ENCODE measurements around the gene CYP17A1. TPM values are rescaled to one million over a fixed set of nuclear protein-coding genes. Genes with fewer than 3 reads are reported as not detected.
A peak's percentile ranks its signal among the peaks of the same experiment; 100 is the strongest.

The CYP17A1 gene

DNA sequence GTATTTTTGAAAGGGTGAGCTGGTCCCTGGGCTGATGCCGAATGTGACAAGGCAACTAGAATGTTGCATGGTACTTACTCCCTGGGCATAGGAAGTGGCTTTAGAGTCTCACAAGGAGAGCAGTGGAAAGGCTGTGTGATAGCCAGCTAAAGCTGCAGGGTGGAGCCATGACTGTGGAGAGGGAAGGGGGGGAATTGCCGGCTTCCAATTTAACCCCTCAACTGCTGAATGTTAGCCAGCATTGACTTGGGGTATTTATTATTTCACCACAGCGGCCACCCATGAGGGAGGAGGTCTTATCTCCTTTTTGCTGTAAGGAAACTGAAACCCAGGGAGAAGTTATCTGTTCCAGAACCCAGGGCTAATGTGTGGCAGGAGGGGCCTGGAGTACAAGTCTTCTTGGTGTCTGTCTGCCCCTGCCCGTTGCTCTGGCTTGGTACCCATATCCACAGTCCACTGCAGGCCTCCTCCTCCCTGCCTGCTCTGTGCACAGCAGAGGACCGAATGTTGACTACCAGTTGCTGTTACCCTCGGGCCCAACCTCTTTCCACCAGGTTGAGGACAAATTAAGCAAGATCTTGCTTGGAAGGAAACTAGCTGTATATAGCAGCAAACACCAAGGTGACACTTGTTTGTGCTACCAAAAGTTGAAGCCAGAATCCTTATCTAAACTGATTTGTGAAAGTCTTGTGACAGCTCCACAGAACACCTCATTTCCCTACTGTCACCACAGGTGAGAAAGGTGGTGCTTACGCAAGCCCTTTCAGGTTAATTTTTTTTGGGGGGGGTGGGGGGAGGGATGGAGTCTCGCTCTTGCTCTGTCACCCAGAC lies 55.9 kb downstream of the CYP17A1 start:
- 69% methylated on average over 5 of the region's 8 CpGs for WGBS
- H3K4me1 ChIP-seq (ENCODE audit: control insufficient read depth, insufficient read depth, low read depth, low read length), result peaks cover 29% of the 10 kb centered on the region
- peak overlapping the region; percentile 77 for H4K91ac ChIP-seq (ENCODE audit: low read length)
- no peaks in the 10 kb centered on the region for H3K9me3 ChIP-seq (ENCODE audit: control insufficient read depth, low read length)
- peak; percentile 62 for DNase-seq
- no peak overlapping the region for H3K27ac ChIP-seq (ENCODE audit: low read length, poor library complexity, severe bottlenecking)
- H3K4me3 ChIP-seq (ENCODE audit: insufficient read depth in 1 of 2, low read depth in 1 of 2, low read length in 2 of 2), result no peak overlapping the region
- H3K23ac ChIP-seq (ENCODE audit: low read length in 2 of 2), result no peak overlapping the region
- H3K79me1 ChIP-seq (replicated peaks; ENCODE audit: low read length, poor library complexity, severe bottlenecking), result peaks cover 32% of the 10 kb centered on the region
- peak overlapping the region; percentile 19 for H2AK5ac ChIP-seq (ENCODE audit: low read length, severe bottlenecking)
- H2BK5ac ChIP-seq (ENCODE audit: low read depth, low read length, poor library complexity, severe bottlenecking), result no peak overlapping the region
- H3K4me2 ChIP-seq (ENCODE audit: low read length, poor library complexity, severe bottlenecking), result no peak overlapping the region
- H3K36me3 ChIP-seq (ENCODE audit: control insufficient read depth in 1 of 2, insufficient read depth in 2 of 2, low read depth in 1 of 2, low read length in 2 of 2), result peaks cover 0 to 10% of the 10 kb centered on the region in 2 experiments
- H3K27me3 ChIP-seq (ENCODE audit: control insufficient read depth in 1 of 2, insufficient read depth in 1 of 2, low read length in 2 of 2), result no peaks in the 10 kb centered on the region
- H2BK15ac ChIP-seq (ENCODE audit: low read depth, poor library complexity, severe bottlenecking), result peak overlapping the region; percentile 44
- peak overlapping the region; percentile 59 to 91 for H2BK12ac ChIP-seq (ENCODE audit: low read length in 2 of 2)
- H4K8ac ChIP-seq (ENCODE audit: low read length), result peak overlapping the region; percentile 35
- peak overlapping the region; percentile 1 for H3K9ac ChIP-seq (ENCODE audit: low read length)
- peak overlapping the region; percentile 19 to 46 for H3K4ac ChIP-seq (ENCODE audit: low read depth in 1 of 2, low read length in 2 of 2)
- H2AFZ ChIP-seq (ENCODE audit: low read depth, low read length), result no peak overlapping the region
- peak overlapping the region; percentile 56 to 67 for H3K18ac ChIP-seq (ENCODE audit: low read depth in 1 of 2, low read length in 2 of 2)
- no peak overlapping the region for H2BK120ac ChIP-seq (ENCODE audit: low read depth, low read length)
- H3K14ac ChIP-seq (ENCODE audit: low read length in 2 of 2), result peak overlapping the region in 1 of 2 experiments; percentile 69

Small RNAs within 50 kb of the gene (small RNA-seq; reads per million reads assigned to genes)
- not detected for gene AS3MT (ENCODE audit: low read depth)
- not detected for gene RF00026 (ENCODE audit: low read depth)
- gene RNU6-1231P (ENCODE audit: low read depth), result not detected
